Upper lobe of right lung (tissue), 1 donor: ENCODE measurements around the gene LIN37. TPM values are rescaled to one million over a fixed set of nuclear protein-coding genes. Genes with fewer than 3 reads are reported as not detected.
A peak's percentile ranks its signal among the peaks of the same experiment; 100 is the strongest.

Experiments used
- ATAC-seq: fragments of 200-7000 bp; cut with Tn5 transposase; one replicate; pipeline ENCODE4 v1.9.1; 2020; ENCODE audit warnings: mild to moderate bottlenecking, moderate library complexity
- DNase-seq: peaks from one replicate; pipeline ENCODE4 v3.0.0-alpha.2; 2020
- H3K27ac ChIP-seq: fragments of 200-600 bp; one replicate; pipeline ENCODE4 v1.8.0; 2022
- H3K27me3 ChIP-seq: fragments of 200-600 bp; one replicate; pipeline ENCODE4 v1.8.0; 2022; ENCODE audit warnings: mild to moderate bottlenecking
- H3K36me3 ChIP-seq: fragments of 200-600 bp; one replicate; pipeline ENCODE4 v1.8.0; 2022
- H3K4me1 ChIP-seq: fragments of 200-600 bp; one replicate; pipeline ENCODE4 v1.8.0; 2022
- H3K4me3 ChIP-seq: fragments of 200-600 bp; one replicate; pipeline ENCODE4 v1.8.0; 2022; ENCODE audit warnings: mild to moderate bottlenecking
- H3K9me3 ChIP-seq: fragments of 200-600 bp; one replicate; pipeline ENCODE4 v1.8.0; 2022
- intact Hi-C: fragments of 100-400 bp; cut with DNase I; formaldehyde crosslinking; loops from one replicate; pipeline ENCODE4 v1.11.0; 2022
- total RNA-seq: library from RNA; stranded (reverse); fragmentation: NEBNext Ultra II Directional; extraction: Animal tissue kit (Norgen Biotek cat#: 25700); gene quantifications from one replicate; pipeline ENCODE4 v1.2.1, GENCODE V29; 2021
- TF ChIP-seq, protein P1 (sequence below): fragments of 200-600 bp; IDR thresholded peaks from one replicate; pipeline ENCODE4 v1.8.0; 2022; ENCODE audit warnings: antibody characterized with exemption
- donor health status: DM: no; HTN: yes; CAD: no; lungs with severe emphysema.

The LIN37 gene
- total RNA-seq, 1 donor from 2014 or later: 11.3 TPM

DNA sequence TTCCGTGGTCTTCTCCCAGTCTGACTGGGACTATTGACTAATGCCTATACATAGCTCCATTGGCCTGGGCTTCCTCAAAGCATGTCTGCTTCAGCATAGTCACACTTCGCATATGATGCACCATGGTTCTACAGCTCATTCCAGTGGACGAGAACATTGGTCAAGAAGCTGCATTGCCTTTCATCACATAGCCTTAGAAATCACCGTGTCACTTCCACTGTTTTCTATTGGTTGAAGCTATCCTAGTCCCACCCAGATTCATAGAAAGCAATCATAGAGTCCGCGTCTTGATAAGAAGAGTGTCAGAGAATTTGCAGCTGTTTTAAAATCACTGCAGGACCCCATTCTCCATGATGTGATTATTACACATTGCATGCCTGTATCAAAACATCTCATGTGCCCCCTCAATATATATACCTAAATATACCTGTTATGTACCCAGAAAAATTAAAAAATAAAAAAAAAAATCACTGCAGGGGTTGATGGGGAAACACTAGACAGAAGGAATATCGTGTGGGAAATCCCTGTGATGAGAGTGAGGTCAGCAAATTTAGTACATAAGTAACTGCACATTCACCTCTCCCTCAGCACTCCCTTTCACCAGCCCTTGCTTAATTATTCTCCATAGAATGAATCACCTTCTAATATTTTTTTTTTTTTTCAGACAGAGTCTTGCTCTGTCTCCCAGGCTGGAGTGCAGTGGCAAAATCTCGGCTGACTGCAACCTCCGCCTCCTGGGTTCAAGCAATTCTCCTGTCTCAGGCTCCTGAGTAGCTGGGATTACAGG, 24.8 kb downstream of the LIN37 start:
- Histone ChIP-seq H3K4me1 (peaks cover 4% of the 10 kb centered on the region), H3K27me3 (no peaks in the 10 kb centered on the region), H3K9me3 (no peaks in the 10 kb centered on the region), H3K36me3 (no peaks in the 10 kb centered on the region), H3K27ac (no peak overlapping the region), H3K4me3 (no peak overlapping the region)
- DNase-seq (no peak), ATAC-seq (no peak)
- TF ChIP-seq, protein P1, sequence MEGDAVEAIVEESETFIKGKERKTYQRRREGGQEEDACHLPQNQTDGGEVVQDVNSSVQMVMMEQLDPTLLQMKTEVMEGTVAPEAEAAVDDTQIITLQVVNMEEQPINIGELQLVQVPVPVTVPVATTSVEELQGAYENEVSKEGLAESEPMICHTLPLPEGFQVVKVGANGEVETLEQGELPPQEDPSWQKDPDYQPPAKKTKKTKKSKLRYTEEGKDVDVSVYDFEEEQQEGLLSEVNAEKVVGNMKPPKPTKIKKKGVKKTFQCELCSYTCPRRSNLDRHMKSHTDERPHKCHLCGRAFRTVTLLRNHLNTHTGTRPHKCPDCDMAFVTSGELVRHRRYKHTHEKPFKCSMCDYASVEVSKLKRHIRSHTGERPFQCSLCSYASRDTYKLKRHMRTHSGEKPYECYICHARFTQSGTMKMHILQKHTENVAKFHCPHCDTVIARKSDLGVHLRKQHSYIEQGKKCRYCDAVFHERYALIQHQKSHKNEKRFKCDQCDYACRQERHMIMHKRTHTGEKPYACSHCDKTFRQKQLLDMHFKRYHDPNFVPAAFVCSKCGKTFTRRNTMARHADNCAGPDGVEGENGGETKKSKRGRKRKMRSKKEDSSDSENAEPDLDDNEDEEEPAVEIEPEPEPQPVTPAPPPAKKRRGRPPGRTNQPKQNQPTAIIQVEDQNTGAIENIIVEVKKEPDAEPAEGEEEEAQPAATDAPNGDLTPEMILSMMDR: no peak
- intact Hi-C loops: no loop called here

DNA sequence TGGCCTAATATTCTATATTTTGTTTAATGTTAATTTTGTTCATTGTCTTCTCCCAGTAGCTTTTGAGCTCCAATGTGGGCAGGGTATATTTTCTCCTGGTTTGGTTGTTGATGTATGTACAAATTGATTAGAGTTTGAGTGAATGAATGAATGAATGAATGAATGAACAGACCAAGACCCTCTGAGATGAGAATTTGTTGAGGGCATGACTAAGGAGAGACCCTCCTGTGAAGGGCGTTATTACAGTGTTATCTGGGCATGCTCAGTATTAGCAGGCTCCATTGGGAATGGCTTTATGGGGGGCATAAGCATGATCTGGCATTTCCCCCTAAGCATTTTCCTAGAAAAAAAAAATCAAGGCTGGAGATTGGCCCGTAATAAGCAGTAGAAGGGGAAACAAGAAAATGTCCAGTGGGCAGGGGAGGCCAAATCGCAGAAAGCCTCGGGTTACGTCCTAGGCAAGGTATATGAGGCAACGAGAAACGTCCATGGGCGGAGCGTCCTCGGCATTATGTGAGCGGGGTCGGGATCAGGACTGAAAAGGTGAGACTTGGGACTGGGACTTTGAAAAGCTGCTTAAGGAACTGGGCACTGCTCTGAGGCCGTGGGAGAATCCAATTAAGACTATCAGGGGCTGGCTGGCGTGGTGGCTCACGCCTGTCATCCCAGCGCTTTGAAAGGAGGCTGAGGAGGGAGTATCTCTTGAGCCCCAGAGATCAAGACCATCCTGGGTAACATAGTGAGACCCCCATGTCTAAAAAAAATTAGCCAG, 26.1 kb downstream of the LIN37 start:
- ATAC-seq (no peak), DNase-seq (no peak)
- TF ChIP-seq, protein P1: no peak
- Histone ChIP-seq H3K27ac (no peak overlapping the region), H3K9me3 (no peaks in the 10 kb centered on the region), H3K4me1 (peaks cover 4% of the 10 kb centered on the region), H3K27me3 (no peaks in the 10 kb centered on the region), H3K4me3 (peak overlapping the region; percentile 80), H3K36me3 (no peaks in the 10 kb centered on the region)
- intact Hi-C loops: no loop called here

DNA sequence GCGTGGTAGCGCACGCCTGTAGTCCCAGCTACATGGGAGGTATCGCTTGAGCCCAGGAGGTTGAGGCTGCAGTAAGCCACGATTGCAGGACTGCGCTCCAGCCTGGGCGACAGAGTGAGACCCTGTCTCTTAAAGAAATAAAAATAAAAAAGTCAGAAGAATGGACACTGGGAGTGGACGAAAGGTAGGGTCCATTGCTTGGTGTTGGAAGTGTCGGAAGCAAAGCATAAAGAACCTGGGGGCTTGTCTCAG, 26.6 kb downstream of the LIN37 start:
- Histone ChIP-seq H3K9me3 (no peaks in the 10 kb centered on the region), H3K27me3 (no peaks in the 10 kb centered on the region), H3K4me3 (peak overlapping the region; percentile 80), H3K27ac (no peak overlapping the region), H3K36me3 (no peaks in the 10 kb centered on the region), H3K4me1 (peaks cover 4% of the 10 kb centered on the region)
- TF ChIP-seq, protein P1: no peak
- DNase-seq (peak; percentile 60), ATAC-seq (no peak)
- intact Hi-C loops: no loop called here

DNA sequence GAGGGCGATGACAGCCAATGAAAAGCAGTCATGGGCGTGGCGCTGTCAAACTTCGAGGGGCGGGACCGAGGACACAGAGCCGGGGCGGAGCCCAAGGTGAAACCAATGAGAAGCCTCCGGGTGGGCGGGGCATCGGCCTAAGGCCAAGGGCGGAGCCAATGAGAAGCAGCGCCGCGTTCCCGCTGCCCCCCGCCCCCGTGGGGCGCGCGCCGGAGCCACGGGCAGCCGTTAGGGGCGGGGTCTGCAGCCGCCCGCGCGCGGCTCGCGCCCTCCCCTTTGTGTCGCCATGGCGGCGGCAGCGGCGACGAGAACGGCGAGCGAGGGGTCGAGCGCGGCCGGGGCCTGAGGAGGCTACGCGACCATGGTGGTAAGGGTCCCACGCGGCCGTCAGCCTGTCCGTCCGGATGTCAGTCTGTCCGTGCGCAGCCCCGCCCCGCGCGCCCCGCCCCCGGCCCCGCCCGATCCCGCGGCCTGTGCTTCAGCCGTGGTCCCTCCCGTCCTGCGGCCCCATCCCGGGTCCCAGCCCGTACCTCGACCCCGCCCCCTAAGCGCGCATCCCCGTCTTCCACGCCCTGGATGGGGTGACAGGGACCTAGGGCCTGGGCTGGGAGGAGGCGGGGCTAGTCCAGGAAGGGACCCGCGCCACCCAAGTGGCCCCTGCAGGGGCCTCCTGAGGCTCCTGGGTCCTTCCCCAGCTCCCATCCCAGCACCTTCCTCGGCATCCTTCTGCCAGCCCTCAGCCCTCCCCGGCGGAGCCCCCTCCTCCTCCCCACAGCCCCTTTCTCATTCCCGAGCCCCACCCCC, 27.1 kb downstream of the LIN37 start, which contains the start of gene ARHGAP33:
TSS of gene ARHGAP33 (plus strand) at position 267 of the 804 bp plus-strand sequence. CDS start at position 362, 95 bp downstream.
- H3K9me3 ChIP-seq: no peaks in the 10 kb centered on the region
- DNase-seq (peak; percentile 100), ATAC-seq (peak; percentile 99)
- TF ChIP-seq, protein P1: no peak
- peaks cover 4% of the 10 kb centered on the region for H3K4me1 ChIP-seq
- no peaks in the 10 kb centered on the region for H3K36me3 ChIP-seq
- no peaks in the 10 kb centered on the region for H3K27me3 ChIP-seq
- intact Hi-C loops: no loop called here
- H3K27ac ChIP-seq: peak within 1 kb of the TSS; percentile 42
- peak within 1 kb of the TSS; percentile 80 for H3K4me3 ChIP-seq

DNA sequence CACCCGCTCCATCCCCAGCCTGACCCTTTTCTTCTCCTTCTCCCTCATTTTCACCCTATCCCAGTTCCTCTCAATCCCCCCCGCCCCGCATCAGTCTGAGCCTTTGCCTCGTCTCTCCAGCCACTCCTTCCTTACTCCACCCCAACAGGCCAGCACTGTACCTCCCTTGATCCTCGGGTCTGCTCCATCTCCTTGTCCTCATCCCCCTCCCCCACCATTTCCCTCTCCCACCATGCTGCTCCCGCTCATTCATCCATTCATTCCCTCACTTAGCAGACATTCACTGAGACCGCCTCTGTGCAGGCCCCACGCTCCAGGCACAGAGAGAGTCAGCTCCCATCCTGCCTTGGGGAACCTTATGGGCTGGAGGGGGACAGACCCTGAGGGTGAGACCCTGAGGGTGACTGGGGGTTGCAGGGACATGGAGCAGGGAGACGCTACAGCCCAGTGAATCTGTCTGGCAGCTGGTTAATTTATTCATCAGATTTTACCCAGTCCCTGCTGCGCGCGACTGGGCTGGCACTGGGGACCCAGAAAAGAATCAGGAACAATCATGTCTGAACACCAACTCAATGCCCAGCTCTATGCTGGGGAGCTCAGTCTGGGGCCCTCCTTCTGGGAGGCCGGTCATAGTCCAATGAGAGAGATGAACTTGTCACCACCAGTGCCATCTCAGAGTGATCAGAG, 27.9 kb downstream of the LIN37 start:
- no peaks in the 10 kb centered on the region for H3K9me3 ChIP-seq
- no peaks in the 10 kb centered on the region for H3K27me3 ChIP-seq
- H3K36me3 ChIP-seq: no peaks in the 10 kb centered on the region
- H3K4me1 ChIP-seq: peaks cover 4% of the 10 kb centered on the region
- no peak overlapping the region for H3K27ac ChIP-seq
- intact Hi-C loops: no loop called here
- ATAC-seq (no peak), DNase-seq (no peak)
- TF ChIP-seq, protein P1: no peak
- H3K4me3 ChIP-seq: peak overlapping the region; percentile 80
